GM19023 (cell line): ENCODE data around the gene TXNRD1.

Experiments used
- ATAC-seq: cut with Tn5 transposase; IDR thresholded peaks from one replicate; pipeline ENCODE4 v1.9.1; 2021; ENCODE audit warnings: mild to moderate bottlenecking, moderate library complexity; ENCODE audit not compliant: unreplicated experiment

TXNRD1 gene

DNA sequence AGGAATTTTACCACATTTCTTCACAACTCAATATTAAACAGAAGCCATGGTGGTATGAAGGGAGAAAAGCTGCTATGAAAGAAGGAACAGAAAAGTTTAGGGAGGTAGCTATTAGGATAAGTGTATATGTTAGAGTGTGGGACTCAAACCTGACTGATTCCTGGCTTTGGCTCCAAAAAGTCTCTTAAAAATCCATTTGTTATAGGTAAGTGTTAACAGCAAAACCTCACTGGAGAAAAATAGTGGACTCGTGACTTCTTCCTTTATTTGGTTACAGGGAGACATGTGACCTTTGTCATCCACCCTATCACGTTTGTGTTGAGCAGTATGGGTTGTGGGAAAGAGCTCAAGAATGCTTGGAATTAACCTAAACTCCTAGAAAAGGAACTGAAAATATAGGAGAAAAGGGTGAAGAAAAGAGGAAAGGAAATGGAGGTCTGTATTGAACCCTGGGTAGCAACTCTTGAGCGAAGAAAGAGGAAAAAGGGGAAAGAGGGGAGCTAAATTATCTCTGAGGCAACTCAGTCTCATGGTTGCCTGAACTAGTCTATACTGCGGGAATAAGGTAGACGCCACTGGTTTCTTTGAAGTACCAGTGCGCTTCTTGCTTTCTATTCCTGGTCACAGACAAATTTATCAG, 84.4 kb downstream of the TXNRD1 start:
- ATAC-seq, result no peak

GRCh38 chr12:104303538-104304151, 88.1 kb downstream of the TXNRD1 start, which contains the start of gene EID3:
Gene EID3 (plus strand): TSS chr12:104303739. CDS start chr12:104303935, 196 bp downstream.
- peak; percentile 89 for ATAC-seq

DNA sequence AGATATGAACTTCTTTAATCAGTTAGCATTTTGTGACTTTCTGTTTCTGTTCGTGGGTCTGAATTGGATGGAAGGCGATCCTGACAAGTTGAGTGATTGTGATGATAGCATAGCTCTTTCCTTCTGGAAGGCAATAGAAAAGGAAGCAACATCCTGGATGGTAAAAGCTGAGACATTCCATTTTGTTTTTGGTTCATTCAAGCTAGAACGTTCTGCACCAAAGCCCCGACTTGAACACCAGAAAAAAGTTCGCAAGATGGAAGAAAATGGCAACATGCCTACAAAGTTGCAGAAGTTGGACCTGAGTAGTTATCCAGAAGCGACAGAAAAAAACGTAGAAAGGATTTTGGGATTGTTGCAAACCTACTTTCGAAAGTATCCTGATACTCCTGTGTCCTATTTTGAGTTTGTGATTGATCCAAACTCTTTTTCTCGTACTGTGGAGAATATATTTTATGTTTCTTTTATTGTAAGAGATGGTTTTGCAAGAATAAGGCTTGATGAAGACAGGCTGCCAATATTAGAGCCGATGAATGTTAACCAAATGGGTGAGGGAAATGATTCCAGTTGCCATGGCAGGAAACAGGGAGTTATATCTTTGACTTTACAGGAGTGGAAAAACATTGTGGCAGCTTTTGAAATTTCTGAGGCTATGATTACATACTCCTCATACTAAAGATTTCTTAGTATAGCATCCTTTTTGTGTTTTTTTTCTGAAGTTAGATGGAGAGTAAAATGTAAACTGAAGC, 88.9 kb downstream of the TXNRD1 start:
- no peak for ATAC-seq

GRCh38 chr12:104305349-104305748, 89.8 kb downstream of the TXNRD1 start:
- no peak for ATAC-seq

DNA sequence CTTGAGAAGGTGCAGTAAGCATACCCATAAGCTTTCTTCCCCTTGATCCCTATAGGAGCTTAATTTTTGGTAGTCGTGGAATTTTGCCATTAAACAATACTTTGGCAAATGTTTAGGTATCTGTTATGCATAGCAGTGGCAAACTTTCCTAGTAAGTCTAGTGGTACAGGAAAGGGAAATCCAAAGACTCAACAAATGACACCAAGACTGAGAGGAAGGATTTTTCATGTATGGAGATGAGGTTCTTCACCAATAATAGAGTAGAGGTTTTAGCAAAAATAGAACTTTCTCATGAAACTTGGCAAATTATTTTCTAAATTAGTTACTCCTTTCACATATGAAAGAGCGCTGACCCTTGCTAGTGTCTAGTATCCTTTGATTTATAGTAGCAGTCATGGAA, 90.8 kb downstream of the TXNRD1 start:
- ATAC-seq, result no peak

DNA sequence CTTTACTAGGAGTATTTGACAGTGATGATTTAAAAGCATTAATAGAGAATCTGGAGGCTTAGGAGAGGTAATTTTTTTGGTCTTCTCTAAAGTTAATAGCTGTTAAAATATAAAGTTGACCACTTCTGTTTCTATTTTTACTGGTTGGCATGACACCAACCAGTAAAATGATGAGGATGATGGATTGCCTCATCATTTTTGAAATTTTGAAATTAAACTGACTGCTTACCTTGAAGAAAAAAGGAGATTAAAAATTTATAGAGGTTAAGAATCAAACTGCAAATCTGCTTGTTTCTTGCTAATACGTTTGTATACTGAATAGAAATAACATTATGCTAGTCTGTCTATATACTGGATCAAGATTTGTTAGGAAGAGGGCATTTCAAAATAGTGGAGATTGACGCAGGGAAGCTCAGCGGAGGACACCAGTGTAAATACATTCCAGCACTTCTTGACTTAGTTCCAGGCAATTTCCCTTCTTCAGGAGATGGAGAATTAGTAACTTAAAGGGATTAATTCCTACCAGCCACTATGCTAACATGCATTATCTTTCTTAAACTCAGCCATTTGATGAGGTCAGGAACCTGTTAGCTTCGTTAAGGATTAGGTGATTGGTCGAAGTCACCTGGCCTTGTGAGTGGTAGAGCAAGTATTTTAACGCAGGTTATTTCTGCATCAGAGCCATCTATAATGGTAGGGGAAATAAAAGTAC, 91.5 kb downstream of the TXNRD1 start:
- no peak for ATAC-seq

GRCh38 chr12:104307655-104308000, 92.0 kb downstream of the TXNRD1 start:
- no peak for ATAC-seq

DNA sequence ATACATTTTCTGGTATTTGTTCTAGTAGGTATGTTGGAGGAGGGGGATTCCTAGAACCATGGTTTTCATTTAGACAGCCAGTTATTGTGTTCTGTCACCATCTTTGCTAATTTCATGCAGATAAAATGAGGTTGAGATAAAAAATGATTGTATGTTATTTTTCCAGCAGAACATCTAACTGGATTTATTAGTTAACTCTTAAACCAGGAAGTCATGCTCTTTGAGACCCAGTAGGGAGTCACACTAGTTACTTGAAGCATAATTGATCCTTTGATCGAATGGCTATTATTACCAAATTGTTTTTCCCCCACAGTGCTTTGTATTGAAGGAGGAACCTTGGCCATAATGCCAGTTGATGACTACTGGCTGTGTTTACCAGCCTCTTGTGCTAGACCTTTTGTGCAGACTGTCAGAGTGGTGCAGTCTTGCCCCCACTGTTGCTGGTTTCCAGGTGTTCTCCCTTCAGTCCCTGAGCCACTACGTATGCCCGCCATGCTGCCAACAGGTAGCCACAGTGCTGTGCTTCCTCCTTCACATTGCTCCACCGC, 93.9 kb downstream of the TXNRD1 start:
- ATAC-seq, result no peak

- no peak for ATAC-seq
Measured at GRCh38 chr12:104310751-104311633, 95.4 kb downstream of the TXNRD1 start.

DNA sequence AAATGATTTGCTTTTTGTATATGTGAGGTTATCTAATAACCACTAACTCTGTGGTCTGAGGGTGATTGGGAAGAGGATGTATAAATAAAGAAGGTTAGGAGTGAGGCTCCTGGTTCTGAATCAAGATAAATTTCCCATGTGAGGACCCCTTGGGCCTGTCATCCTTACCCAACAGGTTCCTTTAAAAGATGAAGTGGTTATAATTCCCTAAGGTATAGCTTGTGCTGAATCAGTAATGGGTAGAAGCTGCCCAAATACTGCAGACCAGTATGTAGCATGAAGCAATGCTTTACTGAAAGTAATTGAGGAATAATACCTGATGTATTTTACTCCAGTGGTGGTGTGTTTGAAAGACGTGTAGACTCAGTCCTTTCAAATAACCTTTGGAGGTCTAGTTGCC, 96.6 kb downstream of the TXNRD1 start:
- no peak for ATAC-seq

DNA sequence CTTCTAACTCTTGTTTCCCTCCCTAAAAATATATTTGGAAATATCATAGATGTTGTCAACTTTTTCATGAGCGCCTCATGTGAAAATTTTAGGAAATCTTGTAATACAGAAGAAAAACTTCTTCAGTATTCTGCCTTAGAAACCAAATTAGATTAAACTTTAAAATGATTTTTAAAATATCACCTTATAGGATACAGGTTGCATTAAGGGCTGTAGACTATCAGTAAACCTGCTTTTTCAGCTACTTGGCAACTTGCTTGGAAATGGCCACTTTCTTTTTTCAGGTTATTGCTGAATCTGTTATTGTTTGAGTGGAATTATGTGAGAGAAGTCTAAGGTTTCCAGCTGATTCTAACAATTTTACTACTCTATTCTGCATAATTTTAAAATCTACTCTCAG, 97.1 kb downstream of the TXNRD1 start:
- no peak for ATAC-seq

DNA sequence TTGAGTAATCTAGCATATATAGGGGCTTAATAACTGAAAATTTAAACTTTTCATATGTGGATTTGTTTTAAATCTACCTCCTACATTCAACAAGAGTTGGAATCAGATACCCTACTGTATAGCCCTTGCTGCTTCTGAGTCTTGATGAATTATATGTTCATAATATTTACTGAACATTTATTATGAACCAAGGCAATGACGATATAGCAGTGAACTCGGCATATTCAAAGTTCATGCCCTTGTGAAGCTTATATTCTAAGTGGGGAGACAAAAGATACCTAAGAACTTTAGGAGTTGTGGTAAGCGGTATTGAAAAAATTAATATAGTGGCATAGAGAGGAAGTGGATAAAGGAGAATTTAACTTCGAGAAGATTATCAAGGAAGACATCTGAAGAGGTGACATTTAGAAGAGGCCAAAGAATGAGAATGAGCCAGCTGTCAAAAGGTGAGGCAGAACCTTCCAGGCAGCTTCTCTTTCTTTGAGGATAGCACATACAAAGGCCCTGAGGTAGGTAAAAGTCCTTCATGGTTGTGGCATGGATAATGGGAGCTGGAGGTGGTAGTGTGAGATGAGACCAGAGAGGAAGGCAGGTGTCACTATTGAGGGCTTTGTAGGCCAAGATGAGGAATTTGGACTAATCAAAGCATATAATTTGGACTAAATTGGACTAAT, 98.1 kb downstream of the TXNRD1 start:
- no peak for ATAC-seq

GRCh38 chr12:104314242-104314614, 98.6 kb downstream of the TXNRD1 start:
- no peak for ATAC-seq

DNA sequence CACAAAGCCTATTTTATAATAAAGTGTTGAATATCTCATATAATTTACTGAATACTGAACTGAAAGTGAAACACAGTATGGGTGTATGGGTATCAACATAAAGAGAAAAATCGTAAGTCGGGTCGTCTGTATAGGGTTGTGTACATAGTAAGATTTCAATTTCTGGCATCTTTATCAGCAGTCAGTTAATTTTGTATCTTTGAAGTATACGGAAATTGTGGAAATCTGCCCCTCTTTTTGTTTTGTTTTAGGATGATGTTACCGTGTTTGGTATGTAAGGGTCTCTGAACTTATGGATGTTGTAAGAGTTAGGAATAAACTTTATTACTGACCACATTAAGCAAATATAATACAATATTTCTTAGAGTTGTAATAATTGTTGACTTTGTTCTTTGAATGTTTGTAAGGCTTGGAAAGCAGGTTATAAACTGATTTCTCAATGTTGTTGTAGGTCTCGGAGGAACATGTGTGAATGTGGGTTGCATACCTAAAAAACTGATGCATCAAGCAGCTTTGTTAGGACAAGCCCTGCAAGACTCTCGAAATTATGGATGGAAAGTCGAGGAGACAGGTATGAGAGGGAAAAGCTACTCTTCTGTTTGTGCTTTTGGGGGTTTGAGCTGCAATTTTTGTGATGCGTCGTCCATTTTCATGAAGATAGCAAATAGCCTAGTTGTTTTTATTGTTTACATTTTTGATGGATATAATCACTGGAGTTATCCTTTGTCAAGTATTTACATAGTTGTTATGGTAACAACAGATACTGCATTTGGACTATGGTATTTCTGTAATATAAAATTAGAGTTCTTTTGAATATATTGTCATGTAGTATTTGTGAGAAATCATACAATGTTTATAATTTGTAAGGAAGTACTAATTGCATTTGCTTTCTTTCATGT, 100.0 kb downstream of the TXNRD1 start:
- no peak for ATAC-seq

- ATAC-seq, result no peak
Measured at GRCh38 chr12:104316936-104317335, 101.4 kb downstream of the TXNRD1 start.

DNA sequence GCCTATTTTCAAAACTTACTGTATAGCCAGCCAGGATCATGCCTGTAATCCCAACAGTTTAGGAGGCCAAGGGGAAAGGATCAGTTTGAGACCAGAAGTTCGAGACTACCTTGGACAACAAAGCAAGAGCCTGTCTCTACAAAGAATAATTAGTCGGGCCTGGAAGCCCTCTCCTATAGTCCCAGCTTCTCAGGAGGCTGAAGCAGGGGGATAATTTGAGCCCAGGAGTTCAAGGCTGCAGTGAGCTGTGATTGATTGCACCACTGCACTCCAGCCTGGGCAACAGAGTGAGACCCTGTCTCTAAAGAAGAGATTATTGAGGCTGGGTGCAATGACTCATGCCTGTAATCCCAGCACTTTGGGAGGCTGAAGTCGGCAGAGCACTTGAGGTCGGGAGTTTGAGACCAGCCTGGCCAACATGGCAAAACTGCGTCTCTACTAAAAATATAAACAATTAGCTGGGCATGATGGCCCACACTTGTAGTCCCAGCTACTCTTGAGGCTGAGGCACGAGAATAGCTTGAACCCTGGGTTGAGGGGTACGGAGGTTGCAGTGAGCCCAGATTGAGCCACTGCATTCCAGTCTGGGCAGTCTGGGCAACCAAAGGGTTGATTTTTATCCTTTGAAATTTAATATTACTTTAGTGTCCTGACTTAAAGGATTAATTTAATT, 102.1 kb downstream of the TXNRD1 start:
- ATAC-seq, result no peak

- ATAC-seq, result no peak
Measured at GRCh38 chr12:104319028-104319427, 103.4 kb downstream of the TXNRD1 start.

GRCh38 chr12:104319918-104320626, 104.5 kb downstream of the TXNRD1 start:
- ATAC-seq, result no peak
